ENCODE results near the gene SLC24A1.

Gene SLC24A1

DNA sequence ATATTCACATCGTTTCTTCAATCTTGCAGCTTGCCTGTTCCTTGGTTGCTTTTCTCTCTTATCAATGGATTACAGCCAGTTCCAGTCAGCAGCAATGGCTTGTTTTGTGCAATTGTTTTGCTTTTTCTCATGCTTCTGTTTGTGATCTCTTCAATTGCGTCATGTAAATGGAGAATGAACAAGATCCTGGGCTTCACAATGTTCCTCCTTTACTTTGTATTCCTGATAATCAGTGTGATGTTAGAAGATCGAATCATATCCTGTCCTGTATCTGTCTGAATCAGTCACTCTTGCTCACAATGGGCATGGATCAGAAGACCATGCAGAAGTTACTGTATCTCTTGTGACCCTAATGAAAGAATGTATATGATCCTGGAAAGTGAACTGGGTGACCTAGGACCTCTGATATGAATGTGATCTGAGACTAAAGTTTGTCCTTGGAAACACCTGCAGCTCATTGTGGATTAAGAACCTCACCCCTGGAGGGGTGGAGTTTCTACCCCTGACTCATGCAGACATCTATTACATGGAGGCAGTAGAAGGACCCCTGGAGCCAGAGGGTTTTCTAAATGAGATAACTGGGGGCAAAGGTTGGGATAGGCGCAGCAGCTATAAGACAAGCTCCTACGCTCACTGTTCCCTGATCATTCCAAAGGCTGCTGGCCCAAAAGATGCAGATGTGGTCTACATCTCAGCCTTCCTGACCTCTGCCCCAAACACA, 32.2 kb downstream of the SLC24A1 start:
- DNase-seq = no peak

DNA sequence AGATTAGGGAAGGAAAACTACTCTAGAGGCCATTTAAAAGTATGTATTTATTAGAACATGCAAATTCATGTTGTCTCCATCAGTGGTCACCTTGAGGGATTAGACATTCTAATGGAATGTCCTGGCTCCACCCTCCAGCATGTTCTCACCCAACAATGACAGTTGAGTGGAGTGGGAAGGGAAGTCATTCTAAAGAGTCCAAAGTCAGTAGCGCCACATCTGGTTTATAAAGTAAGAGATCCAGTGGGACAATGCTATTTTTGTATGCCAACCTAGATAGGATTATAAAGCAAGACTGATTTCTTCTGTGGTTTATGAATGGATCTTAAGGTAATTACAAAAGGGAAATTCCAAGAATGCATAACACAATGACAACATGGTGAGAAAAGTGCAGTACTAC, 33.3 kb downstream of the SLC24A1 start:
- no peak for DNase-seq

DNA sequence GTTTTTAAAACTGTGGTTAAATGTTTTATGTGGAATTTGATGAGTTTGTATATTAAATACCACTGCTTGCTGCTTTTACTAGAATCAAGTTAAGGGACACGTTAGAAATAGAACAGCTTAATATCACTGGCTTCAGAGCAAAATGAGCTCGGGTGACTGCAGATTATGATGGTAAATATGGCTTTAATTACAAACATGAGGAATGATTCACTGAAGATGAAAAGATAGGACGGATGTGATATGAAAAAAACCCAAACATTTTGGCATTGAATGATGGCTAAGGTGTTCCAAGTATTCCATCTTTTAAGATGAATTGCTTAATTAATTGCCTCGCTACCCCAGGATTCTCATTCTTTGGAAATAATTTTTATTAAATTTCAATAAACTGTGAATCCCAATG, 33.7 kb downstream of the SLC24A1 start:
- DNase-seq = no peak

DNA sequence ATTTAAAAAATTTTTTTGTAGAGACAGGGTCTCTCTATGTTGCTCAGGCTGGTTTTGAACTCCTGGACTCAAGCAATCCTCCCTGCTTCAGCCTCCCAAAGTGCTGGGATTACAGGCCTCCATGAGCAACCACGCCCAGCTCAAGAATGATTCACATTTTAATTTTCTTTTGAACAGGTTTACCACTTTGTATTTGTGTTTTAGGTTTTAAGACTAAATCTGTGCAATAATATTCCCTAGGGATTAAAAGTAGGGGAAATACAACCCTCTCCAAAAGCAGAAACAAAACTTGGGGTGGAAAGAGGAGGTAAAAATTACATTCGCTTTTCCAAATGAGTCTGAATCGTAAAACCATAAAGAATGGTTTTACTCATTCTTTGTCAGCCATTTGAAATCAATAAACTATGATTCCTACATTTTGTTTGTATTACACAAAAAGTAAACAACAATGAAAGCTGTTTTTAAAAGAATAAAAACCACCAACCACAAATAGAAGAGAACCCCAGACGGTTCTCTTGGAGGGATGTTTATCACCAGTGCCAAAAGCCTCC, 37.8 kb downstream of the SLC24A1 start:
- no peak for DNase-seq

DNA sequence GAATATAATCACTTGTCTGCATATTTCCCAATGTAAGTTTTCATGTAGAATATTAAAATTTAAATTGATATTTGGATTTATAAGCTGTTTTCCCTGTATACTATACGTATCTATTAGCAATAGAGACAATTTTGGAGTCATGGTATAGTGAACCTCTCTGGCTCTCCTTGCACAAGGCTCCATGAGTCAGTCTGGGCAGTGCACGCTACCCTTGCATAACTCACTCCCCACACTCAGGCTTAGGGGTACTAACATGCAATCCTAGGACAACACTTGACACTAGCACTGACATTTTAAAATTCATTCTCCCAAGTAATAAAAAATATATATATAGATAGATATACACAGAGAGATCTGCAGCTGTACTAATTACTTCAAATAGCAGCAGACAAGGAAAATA, 39.2 kb downstream of the SLC24A1 start:
- DNase-seq = no peak

DNA sequence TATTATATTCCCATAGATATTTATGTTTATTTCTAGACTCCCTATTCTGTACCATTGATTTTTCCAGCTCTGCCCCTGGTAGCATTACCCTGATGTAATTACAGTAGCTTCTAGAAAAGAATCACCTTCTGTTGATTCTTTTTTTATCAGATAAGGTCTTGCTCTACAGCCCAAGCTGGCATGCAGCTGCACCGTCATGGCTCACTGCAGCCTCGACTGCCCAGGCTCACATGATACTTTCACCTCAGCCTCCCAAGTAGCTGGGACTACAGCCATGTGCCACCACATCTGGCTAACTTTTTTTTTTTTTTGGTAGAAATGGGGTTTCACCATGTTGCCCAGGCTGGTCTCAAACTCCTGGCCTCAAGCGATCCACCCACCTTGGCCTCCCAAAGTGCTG, 41.8 kb downstream of the SLC24A1 start:
- DNase-seq = no peak

DNA sequence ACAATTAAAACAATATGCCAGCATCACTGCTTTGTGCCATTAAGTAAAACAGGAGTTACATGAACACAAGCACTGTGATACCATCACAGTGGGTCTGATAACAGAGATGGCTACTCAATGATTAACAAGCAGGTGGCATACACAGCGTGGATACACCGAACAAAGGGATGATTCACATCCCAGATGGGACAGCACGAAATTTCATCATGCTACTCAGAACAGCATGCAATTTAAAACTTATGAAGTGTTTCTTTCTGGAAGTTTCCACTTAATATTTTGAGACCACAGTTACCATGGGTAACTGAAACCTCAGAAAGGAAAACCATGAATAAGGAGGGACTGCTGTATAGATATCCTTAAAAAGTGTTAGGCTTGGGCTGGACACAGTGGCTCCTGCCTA, 44.5 kb downstream of the SLC24A1 start:
- DNase-seq = no peak

DNA sequence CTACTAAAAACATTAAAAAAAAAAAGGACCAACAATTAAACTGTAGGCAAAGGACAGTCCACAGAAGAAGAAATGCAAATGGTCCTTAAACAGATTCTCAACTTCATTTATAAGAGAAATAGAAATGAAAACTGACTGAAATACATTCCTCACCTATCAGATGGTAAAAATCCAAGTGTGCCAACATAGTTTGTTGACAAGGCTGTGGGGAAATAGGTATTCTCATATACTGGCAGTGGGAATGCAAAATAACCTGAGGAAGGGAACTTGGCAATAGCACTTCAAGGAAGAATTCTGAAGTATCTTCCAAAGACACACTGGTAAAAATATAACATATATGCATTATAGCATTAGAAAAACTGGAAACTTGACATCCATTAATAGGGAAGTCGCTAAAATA, 53.8 kb downstream of the SLC24A1 start:
- DNase-seq = no peak

DNA sequence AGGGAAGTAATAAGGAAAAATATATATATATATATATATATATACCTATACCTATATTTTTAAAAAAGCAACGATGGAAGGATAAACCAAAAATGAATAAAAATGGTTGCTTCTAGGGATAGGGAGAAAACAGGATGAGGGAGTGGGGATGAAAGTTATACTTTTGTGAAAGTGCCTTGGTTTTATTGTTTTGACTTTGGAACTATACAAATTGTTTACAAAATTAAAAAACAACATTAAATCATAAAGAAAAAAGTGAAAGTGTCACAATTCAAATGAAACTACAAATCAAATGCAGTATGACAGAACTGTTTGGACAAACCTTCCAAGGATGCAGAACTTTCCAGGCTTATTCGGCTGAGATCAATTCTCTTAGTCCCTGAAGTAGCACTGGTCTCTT, 54.4 kb downstream of the SLC24A1 start:
- DNase-seq = no peak

DNA sequence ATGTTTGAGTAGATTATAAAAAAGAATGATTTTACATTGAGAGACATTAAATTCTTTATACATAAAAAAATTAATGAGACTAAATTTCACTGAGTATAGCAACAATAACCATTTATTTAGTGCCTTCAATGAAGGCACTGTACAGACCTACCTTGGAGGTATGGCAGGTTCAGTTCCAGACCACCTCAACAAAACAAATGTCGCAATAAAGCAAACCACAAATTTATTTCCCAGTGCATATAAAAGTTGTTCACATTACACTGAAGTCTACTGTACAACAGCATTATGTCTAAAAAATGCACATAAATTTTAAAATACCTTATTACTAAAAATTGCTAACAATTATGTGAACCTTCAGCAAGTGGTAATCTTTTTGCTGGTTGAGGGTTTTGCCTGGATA, 58.8 kb downstream of the SLC24A1 start:
- DNase-seq = no peak

DNA sequence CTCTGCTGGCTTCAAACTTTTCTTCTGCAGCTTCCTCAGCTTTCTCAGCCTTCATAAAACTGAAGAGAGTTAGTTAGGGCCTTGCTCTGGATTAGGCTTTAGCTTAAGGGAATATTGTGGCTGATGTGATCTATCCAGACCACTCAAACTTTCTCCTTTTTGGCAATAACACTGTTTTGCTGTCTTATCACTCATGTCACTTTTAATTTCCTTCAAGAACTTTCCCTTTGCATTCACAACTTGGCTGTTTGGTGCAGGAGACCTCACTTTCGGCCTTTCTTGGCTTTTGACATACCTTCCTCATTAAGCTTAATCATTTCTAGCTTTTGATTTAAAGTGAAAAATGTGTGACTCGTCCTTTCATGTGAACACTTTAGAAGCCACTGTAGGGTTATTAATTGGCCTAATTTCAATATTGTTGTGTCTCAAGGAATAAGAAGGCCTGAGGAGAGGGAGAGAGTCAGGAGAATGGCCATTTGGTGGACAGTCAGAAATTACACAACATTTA, 60.7 kb downstream of the SLC24A1 start:
- no peak for DNase-seq

DNA sequence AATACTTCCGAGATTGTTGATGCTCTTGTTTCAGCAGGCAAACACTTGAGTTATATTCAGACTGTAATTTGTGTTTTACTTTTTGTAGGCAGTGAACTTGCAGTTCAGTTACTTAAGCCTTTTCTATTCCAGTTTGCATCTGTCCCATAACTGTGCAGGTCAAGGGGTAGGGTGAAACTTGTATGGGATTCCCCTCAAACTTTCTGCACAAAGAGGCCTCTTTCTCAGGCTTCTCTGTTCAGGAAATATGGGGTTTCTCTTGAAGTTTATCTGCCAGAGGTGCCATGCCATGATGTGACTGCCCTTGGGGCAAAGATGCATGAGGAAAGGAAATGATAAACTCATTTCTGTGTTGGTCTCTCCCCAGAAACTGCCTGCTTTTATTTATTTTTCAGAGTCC, 66.7 kb downstream of the SLC24A1 start:
- DNase-seq = no peak

DNA sequence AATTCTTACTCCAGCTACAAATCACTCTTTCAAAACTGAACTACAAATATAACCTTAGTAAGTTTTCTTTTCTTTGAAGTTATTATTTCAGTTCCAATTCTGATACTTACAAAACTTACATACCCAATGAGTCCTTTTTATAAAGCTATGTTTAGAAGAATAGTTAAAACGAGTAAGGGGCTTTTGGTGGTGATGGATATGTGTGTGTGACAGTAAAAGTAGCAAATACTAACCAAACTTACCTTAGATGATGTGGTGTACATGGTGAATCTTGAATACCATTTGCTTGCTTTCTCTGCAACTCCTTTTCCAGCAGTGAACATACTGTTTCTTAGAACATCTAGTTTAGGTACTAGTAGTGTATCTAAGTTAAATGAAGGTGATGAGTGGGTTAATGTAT, 68.4 kb downstream of the SLC24A1 start:
- DNase-seq = no peak

DNA sequence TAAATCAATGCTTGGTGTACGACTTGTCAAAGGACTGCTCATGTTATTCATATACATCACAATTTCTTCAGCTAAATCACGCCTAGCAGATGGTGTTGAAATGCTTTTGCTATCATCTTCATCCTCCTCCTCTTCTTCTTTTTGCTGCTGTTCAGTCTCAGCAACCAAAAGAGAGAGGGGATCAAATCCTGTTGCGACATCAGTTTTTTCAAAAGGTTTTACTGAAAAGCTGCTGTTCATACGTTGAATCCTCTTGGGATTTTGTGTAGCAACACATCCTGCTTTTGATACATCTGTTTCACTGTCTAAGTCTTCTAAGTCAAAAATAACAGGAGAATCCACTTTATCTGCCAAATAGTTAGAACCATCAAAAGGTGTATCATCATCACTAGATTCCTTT, 69.0 kb downstream of the SLC24A1 start:
- DNase-seq = no peak

DNA sequence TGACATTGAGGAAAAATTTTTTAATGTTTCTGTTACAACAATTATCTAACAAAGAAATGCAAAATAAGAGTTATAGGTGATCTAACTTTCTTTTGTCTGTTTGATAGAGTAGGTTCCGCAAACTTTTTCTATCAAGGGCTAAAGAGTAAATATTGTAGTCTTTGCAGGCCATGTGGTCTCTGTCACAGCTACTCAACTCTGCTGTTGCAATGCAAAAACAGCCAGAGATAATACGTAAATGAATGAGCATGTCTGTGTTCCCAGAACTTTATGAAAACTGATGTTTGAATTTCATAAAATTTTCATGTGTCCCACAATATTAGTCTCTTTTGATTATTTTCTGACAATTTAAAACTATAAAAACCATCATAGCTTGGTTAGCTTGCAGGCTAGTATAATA, 73.3 kb downstream of the SLC24A1 start:
- no peak for DNase-seq
